SK-N-SH (cell line): ENCODE measurements around the gene PROSER3.
A peak's percentile ranks its signal among the peaks of the same experiment; 100 is the strongest.

ENCODE experiments used
- JUND ChIP-seq: IDR thresholded peaks from 2 replicates; pipeline ENCODE4 v1.4.0; 2012
- RAD21 ChIP-seq: IDR thresholded peaks from 2 replicates; pipeline ENCODE4 v1.6.1; 2012; ENCODE audit warnings: mild to moderate bottlenecking, low read length
- TAF1 ChIP-seq: IDR thresholded peaks from 2 replicates; pipeline ENCODE4 v1.6.1; 2012; ENCODE audit warnings: low read depth, mild to moderate bottlenecking, low read length, moderate library complexity, borderline replicate concordance
- TF ChIP-seq, protein P1 (sequence below): fragments of 200-600 bp; sonication (generic); IDR thresholded peaks from 2 replicates; pipeline ENCODE4 v1.6.1; 2017; ENCODE audit warnings: antibody characterized with exemption, mild to moderate bottlenecking, moderate library complexity

DNA sequence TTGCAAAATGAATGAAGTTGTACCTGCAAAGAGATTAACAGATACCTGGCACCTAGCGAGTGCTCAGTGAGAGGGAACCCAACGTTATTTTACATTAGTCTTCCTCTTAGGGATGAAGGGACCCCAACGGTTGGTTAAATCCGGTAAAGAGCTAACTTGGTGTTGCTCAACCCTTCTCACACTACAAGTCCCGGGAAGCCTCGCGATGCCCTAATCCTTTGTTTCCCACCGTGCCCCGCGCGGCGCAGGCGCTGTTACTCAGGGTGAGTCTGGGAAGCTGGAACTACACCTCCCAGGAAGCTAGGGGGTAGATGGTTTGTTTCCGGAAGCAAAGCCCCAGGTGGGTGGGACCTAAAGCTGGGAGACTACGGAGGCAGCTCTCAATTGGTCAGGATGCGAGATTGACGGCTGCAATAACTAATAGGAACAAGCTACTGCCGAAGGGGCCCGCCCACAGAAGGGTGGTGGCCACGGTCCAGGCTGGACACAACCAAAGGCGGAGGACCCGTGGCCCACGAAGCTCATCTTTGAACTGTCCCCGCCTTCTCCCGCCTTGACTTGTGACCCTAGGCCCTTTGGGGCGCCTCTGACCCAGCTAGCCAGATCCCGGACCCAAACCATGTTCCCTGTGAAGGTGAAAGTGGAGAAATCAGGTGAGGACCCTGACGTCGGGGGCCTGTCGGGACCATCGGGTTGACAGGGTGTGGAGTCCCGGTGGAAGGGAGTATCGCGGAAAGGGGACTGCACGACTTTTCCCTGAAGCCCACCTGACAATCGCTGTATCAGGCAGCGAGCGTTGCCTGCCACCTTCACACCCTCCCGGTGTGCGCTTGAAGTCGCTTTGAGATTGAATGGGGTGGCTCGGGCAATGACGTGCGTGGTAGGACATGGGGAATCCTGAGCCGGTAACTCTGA, 9.6 kb upstream of the PROSER3 start, which contains the start of gene LIN37:
- TF ChIP-seq, protein P1, sequence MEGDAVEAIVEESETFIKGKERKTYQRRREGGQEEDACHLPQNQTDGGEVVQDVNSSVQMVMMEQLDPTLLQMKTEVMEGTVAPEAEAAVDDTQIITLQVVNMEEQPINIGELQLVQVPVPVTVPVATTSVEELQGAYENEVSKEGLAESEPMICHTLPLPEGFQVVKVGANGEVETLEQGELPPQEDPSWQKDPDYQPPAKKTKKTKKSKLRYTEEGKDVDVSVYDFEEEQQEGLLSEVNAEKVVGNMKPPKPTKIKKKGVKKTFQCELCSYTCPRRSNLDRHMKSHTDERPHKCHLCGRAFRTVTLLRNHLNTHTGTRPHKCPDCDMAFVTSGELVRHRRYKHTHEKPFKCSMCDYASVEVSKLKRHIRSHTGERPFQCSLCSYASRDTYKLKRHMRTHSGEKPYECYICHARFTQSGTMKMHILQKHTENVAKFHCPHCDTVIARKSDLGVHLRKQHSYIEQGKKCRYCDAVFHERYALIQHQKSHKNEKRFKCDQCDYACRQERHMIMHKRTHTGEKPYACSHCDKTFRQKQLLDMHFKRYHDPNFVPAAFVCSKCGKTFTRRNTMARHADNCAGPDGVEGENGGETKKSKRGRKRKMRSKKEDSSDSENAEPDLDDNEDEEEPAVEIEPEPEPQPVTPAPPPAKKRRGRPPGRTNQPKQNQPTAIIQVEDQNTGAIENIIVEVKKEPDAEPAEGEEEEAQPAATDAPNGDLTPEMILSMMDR = no peak
- TF ChIP-seq TAF1 = peak; percentile 46; the same call in 1 of the 2 replicates
- no peak for TF ChIP-seq RAD21
- TF ChIP-seq JUND = no peak
